ENCODE measurements around the gene IGF2BP2.
"Not testable (repeated sequence)": the region's sequence is repeated elsewhere in the genome, so short reads cannot be mapped to it uniquely, and the experiment has no call there.

Gene IGF2BP2

DNA sequence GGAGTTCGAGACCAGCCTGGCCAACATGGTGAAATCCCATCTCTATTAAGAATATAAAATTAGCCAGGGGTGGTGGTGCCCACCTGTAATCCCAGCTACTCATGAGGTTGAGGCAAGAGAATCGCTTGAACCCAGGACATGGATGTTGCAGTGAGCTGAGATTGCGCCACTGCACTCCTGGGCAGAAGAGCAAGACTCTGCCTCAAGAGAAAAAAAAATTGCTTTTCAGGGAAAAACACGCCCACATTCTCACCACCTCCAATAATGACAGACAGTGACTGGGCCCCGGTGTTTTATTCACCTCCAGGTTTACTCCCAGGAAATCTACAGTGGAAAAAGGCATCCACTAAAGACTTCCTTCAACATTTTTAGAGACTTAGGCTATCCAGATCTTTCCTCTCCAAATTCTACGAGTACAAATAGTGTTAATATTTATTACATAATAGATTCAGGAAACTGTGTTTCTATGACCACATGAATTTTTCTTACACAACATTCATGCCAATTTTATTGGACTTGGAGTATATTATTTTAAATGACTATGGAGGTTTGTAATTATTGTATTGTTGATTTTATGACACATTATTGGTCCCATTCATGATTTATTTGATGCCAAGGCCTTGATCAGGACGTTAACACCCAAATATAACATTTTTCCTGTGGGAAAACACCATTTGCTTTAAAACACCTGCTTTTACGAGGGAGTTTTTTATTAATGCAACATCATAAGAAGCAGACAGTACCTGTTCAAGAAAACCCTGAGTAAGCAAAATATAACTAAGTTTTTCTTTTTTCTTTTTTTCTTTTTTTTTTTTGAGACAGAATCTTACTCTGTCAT is 26.6 kb downstream of the IGF2BP2 start:
- DNase-seq, result no peak

DNA sequence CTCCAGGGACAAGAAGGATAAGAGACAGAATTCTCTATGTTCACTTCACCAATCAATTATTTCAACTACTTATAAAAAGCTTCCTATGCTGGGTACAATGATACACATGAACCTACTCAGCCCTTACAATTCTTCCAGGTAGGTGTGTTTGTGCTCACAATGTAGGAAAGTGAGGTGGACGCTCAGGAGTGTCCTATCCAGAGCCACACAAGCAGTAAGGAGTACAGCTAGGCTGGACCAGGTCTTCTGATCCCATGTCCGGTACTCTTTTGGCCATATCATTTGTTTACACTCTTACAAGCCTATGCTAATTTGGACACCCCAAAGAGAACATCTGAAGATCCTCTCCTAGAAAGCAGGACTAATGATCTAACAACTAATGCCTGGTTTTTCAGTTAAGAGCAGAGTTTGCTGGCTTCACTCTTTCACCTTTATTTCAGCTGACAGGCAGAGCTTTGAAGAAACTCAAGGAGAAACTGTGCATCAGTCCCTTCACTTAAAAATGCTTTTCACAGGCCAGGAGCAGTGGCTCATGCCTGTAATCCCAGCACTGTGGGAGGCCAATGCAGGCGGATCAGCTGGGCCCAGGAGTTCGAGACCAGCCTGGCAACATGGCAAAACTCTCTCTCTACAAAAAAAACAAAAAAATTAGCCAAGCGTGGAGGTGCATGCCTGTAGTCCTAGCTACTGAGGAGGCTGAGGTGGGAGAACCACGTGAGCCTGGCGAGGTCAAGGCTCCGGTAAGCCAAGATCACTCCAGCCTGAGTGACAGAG is 27.5 kb downstream of the IGF2BP2 start:
- DNase-seq, result no peak

DNA sequence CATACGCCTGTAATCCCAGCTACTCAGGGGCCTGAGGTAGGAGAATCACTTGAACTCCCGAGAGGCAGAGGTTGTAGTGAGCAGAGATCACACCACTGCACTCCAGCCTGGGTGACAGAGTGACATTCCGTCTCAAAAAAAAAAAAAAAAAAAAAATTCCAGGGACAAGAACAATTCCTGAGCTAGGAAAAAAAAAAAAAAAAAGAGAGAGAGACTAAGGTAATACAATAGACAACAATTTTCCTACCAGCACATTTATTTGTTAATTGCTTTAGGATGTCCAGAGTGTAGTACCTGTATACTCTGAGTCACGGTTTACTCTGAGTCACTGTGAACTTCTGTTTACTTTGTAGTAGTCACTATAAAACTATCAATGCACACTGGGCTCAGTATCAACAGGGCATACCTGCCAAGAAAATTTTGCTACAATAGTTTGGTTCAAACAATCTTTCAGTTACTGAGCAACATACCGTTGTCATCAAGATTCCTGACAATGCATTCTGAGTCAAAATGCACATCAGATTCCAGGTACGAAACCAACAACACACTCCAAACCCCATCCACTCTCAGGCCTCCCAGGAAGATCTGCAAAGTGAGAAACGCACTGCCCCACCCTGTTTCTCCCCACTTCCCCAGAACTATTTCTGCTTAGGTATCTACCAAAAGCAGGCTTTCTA is 28.3 kb downstream of the IGF2BP2 start:
- no peak for DNase-seq

DNA sequence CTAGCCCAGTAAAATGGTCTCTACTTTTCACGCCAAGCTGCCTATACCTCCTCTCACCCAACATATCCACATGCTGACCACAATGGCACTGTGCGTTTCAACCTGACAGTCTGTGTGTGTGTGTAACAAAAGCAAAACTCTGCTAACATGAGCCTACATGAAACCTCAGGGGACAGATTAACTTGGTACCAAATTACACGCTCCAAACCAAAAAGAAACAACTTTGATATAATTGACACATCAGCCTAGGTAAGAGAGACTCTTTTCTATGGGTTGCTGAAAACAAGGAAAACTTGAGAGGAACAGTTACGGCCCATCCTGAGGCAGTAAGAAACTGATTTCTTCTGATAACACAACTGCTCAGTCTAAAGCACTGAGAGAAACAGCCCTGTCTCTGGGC is 31.5 kb downstream of the IGF2BP2 start:
- DNase-seq, result no peak

DNA sequence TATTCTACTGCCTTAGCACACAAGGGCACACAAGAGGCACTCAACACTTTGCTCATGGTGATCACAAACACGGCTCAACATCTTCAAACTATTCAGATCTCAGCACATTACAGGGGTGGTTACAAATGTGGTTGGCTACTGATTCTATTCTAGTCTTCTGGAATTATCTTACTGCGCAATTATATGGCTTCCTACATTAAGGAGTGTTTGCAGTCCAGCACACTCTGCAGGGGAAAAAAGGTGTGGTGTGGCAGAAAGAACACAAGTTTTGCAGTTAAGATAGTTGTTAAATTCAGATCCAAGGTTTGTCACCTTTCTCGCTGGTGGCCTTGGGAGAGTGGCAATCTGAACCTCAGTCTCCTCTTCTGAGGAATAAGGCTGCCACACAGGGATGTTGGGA is 31.9 kb downstream of the IGF2BP2 start:
- no peak for DNase-seq

DNA sequence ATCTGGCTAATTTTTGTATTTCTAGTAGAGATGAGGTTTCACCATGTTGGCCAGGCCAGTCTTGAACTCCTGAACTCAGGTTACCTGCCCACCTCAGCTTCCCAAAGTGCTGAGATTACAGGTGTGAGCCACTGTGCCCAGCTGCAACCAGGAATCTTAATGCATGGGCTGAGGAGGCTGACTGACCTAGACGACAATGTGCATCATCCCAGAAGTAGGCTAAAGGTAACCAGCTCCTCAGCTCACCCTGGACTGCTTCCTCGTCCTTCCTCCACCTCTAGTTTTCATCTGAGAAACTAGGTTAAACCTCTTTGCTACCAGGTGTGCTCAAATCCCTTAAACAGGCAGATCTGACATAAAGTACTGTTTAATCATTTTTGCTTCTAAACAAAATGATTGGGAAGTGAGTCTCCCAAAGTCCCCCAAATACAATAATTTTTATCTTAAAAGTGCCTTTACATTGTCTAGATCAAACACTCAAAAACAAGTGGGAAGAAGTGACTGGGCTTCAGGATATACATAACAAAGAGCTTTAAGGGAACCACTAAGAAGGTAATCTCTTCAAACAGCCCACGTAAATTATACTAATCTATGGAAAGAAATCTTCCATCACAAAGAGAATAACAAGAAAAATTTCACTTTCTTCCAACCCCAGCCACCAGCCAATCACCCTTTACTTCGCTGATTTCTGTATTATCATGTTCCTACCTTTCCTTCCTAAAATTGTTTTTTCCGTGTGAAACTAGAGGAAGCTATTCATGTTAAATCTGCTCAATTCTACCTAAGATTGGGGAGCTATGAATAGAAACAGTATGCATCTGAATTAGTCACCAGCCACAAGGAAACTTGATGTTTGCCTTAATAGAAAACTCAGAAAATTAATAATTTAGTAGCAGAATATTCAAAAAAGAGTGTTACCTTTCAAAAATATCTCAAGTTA is 34.7 kb downstream of the IGF2BP2 start:
- DNase-seq, result no peak

DNA sequence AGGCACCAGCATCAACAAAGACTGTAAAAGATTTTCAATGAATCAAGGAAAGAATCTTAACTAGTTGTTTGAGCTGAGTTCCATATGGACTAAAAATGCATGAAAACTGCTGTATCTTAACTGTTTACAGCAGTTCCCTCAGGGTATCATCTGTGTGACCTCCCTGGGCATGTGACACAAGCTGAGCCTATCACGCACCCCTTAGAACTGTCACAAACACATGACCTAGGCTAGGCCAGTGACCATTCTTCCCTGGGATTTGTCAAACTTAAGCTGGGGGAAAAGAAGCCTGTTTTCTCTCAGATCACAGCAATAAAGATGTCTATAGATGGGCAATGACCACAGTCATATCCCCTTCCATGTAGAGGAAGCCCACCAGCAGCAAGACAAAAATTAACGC is 35.7 kb downstream of the IGF2BP2 start:
- DNase-seq, result no peak

DNA sequence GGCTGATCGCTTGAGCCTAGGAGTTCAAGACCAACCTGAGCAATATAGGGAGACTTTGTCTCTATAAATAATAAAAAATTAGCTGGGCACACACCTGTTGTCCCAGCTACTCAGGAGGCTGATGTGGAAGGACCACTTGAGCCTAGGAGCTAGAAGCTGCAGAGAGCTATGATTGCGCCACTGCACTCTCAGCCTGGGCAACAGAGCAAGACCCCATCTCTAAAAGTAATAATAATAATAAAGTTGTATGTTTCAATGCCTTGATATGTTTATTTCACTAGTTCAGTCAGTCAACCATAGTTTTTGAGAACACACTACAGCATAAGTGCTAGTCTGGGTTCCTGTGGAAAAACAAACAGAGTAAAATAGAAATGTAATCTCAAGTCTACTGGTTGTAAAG is 36.5 kb downstream of the IGF2BP2 start:
- no peak for DNase-seq

DNA sequence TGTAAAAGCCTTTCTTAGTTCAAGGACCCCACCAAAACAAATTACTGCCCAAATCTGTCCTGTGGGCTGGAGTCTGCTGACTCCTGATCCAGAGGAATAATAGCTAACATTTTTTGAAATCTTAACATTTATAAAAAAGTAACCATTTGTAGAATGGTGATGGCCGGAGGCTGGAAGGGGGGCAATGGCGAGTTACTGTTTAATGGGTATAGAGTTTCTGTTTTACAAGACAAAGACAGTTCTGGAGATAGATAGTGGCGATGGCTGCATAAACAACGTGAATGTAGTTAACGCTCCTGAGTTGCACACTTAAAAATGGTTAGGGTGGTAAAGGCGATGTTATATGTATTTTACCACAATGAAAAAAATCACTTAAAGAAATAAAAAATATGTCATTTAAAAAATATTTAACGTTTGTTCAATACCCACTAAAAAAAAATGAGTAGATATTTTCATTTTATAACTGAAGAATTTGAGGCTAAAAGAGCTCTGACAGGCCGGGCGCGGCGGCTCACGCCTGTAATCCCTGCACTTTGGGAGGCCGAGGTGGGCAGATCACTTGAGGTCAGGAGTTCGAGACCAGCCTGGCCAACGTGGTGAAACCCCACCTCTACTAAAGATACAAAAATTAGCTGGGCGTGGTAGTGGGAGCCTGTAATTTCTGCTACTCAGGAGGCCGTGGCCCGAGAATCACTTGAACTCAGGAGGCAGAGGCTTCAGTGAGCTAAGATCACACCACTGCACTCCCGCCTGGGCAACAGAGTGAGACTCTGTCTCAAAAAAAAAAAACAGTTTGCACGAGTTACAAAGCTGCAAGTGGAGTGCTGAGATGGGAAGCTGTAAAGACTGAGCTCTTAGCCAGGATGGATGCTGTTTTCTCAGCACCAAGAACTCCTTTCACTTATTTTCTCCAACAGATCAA is 37.6 kb downstream of the IGF2BP2 start:
- no peak for DNase-seq

DNA sequence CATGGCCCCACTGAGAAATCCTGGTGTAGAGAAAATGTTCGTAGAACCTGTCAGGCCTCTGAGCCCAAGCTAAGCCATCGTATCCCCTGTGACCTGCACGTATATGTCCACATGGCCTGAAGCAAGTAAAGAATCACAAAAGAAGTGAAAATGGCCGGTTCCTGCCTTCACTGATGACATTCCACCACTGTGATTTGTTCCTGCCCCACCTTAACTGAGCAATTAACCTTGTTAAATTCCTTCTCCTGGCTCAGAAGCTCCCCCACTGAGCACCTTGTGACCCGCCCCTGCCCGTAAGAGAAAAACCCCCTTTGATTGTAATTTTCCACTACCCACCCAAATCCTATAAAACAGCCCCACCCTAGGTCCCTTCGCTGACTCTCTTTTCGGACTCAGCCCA is 38.6 kb downstream of the IGF2BP2 start:
- DNase-seq, result not testable (repeated sequence)

DNA sequence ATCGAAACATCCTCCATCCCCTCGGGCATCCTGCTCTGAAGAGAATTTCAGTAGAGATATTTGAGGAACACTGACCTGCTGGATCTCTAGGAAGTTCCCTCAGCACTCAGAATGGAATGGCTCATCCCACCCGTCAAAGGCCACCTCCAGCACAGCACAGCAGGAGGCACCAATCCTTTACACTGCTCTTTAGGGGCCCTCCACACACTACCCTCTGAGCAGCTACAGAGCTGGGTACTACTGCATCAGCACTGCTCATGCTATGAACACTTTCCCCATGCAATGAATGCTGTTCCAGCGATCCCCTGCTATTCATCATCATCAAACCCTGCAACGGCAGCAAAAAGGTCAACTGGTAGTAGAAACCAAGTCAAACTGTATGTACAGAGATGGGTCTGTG is 40.5 kb downstream of the IGF2BP2 start:
- DNase-seq, result no peak

DNA sequence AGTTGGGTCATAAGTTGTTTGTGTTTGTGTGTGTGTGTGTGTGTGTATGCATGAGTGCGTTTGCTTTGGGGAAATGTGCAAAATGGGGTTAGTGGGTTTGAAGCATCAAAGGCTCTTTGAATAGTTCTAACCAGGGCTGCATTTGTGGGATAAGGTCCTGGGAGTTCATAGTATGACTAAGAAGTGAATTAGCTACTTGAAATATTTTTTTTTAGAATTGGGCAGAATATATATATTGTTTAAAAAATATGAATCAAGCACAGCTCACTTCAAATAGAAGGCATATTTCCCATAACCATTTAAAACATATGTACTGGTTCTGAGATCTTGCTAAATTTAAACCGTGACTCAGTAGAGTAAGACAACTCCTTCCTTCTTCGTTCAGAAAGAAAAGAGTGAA is 43.1 kb downstream of the IGF2BP2 start:
- no peak for DNase-seq

DNA sequence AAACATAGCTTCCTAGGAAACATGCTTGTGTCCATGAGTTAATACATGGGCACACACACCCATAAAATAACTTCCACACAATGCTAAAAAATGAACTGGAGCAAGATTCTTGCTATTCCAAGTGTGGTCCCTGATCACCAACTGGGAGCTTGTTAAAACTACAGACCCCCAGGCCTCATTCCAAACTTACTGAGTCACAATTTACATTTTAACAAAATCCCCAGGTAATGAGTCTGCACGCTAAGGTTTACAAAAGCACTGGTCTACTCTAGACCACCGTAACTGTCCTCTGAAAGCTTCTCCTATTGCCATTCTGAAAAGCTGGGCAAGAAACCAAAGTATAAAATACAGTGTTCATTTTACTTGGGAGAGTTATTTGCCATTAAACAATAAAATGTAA is 45.4 kb downstream of the IGF2BP2 start:
- DNase-seq, result no peak

DNA sequence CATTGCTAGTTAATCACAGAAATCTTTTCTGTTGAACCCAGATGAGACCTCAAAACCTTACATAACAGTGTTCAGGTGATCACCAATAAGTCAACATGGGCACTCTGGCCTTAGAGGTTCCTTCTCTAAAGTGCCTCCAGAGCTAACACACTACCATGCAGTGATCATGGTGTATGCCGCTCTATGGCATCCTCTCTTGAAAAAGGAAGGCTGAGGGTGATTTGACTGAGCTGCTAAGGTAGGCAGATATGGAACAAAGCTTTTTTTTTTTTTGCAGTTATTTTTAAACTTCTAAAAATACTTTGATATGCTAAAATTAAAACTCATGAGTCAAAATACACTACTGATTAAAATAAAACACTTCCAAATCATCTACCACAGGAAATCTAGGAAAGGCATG is 46.0 kb downstream of the IGF2BP2 start:
- no peak for DNase-seq

DNA sequence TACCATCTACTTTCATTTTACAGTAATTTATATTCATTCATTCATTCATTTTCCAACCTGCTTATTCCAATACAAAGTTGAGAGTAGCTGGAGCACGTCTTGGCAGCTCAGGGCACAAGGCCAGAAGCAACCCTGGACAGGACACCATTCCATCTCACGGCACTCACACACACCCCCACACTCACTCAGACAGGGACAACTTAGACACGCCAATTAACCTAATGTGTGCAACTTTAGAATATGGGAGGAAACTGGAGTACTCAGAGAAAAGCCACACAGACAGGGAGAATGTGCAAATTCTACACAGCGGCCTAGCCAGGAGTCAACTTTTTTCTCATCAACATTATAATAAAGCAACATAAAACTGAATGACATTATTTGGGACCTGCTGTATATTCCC is 46.7 kb downstream of the IGF2BP2 start:
- no peak for DNase-seq

DNA sequence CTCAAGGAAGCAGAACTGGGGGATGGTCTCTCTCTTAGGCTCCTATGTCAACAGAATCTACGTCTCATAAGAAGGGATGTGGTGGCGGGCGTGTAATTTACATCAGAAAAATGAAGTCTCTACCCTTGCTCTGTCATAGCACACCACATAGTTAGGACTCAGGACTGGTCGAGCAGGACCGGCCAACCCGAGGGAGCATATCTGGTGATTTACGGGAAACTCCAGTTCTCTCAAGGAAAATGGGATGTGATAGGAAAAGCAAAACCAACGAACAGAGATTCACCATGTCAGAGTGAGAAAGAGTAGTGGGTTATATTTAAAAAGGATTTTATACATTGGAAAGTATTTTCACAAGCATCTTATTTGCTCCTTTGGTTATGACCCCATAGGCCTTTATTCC is 54.7 kb downstream of the IGF2BP2 start:
- DNase-seq, result no peak

DNA sequence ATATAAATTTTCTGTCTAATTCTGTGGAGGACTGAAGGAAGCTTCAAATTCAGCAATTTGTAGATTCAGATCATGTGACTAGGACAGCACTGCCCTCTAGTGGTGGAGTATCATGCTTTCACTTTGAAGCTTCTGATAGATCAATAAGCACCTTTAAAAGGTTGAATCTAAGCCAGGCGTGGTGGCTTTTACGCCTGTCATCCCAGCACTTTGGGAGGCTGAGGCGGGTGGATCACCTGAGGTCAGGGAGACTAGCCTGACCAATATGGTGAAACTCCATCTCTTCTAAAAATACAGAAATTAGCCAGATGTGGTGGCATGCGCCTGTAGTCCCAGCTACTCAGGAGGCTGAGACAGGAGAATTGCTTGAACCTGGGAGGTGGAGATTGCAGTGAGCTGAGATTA is 56.3 kb downstream of the IGF2BP2 start:
- not testable (repeated sequence) for DNase-seq

DNA sequence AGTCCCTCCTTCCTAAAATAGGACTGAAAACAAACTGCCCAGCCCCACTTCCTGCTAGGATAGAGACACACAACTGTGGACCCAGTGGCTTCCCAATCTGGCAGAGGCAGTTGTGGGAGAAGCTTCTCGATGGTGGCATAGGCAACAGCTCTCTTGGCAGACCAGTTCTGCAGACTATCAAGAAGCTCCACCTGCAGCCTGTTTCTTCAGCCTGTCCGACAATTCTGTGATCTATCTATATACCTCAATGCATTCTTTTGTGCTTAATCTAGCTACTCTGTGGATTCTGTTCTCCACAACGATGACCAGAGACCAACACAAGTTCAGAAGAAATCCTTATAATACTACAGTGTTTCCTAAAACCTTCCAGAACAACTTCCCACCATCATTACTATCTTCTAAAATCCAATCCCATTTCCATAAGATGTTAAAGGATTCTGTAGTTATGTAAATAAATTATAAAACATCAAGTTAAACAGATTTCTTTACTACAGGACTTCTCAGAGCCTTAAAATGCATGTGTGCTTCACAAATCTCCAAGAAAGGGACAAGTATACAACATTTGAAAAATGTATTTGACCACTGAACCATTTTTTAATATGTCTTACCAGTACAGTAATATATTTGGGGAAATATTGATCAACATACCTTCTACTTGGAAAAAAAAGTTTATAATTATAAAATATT is 57.7 kb downstream of the IGF2BP2 start:
- no peak for DNase-seq

DNA sequence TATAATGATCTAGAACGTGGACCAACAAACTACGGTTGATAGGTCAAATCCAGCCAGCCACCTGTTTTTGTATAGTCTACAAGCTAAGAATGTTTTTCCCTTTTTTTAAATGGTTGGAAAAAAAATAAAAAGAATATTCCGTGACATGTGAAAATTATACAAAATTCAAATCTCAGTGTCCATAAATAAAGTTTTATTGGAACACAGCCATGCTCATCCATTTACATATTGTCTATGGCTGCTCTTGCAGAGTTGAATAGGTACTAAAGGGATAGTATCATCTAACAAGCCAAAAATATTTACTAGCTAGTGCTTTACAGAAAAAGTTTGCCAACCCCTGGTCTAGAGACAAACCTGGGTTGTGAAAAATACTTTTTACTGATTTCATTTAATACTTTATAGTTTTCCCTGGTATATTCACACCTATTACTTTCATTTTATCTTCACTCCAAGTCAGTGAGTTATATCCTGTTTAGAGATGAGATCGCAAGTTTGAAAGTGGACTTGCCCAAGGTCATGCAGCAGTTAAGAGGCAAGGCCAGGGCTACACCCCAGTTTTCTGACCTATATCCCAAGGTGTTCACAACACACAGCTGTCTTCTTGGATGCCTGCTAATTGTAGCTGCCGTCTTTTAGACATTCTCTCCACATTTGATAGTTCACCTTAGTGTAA is 58.4 kb downstream of the IGF2BP2 start:
- DNase-seq, result no peak

DNA sequence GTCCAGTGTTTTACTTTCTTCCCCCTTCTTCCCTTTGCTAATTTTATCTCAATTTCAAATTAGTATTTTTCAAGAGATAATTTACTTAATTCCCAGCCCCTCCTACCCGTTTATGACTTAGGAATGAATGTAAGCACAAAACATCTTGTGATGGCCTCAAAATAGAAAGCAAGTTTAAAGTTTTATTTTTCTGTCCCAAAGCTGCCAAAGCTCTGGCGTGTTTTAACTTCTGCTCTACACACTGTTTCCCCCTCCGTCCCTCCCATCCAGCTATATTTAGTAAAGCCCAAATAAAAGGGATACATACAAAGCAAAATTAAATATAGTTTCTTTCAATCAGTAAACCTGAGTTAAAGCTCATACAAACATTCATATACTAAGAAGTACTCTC is 59.9 kb downstream of the IGF2BP2 start:
- no peak for DNase-seq

All from right hindlimb (tissue), 1 donor.